ENCODE measurements around the gene VOPP1.

Gene VOPP1

DNA sequence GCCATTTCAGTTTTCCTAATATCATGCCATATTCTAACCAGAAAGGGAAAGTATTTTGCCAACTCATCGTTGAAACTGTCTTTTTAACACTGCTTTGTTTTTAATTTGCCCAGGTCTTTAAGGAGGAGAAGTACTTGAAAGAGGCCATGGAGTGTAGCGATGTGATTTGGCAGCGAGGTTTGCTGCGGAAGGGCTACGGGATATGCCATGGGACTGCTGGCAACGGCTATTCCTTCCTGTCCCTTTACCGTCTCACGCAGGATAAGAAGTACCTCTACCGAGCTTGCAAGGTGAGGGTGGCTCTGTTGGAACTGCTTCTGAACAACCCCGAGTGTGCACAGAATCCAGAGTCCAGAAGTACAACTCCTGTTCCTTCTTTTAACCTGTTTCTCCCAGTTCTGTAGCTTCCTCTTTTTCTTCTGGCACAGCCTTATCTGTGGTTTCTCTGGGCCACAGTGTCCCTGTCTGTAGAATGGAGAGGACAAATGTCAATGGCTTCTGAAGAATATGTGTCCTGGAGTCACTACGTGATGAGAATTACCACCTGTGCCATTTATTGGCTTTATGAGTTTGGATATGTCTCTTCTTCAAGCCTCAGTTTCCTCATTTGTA is 147.1 kb downstream of the VOPP1 start:
- ChIA-PET CTCF (no interaction called here), POLR2A (ENCODE audit: low non-redundant PET) (no interaction called here)
- no peak for DNase-seq (ENCODE audit: low spot score)

GRCh38 chr7:55423891-55424290 is 148.4 kb downstream of the VOPP1 start:
- H3K27ac ChIP-seq, result no peak overlapping the region
- POLR2A ChIA-PET (ENCODE audit: low non-redundant PET), result no interaction called here
- DNase-seq (ENCODE audit: low spot score), result no peak
- CTCF ChIA-PET, result interaction anchor here (0.6 to 1.6 kb wide), 2 partner anchors 9 to 1822 kb away, joined by 4 read pairs; no protein-coding TSS in a partner anchor
- no peak for TF ChIP-seq CTCF (conservative IDR thresholded peaks at IDR 0.05; ENCODE audit: low read depth)

More for the DNA sequence above, 147.1 kb downstream of the VOPP1 start:
- H3K27ac ChIP-seq, result no peak overlapping the region
- no peak for TF ChIP-seq CTCF (conservative IDR thresholded peaks at IDR 0.05; ENCODE audit: low read depth)

GRCh38 chr7:55423277-55423711 is 149.0 kb downstream of the VOPP1 start:
- TF ChIP-seq CTCF (conservative IDR thresholded peaks at IDR 0.05; ENCODE audit: low read depth), result no peak
- ChIA-PET POLR2A (ENCODE audit: low non-redundant PET) (no interaction called here), CTCF (interaction anchor here (0.6 to 1.6 kb wide), 2 partner anchors 8 to 1821 kb away, joined by 4 read pairs; no protein-coding TSS in a partner anchor)
- H3K27ac ChIP-seq, result no peak overlapping the region
- no peak for DNase-seq (ENCODE audit: low spot score)
